K562 (cell line): ENCODE data around the gene AGPAT1. TPM values are rescaled to one million over a fixed set of nuclear protein-coding genes. Genes with fewer than 3 reads are reported as not detected.

Source experiments
- ATAC-seq: fragments of 200-7000 bp; cut with Tn5 transposase; 3 replicates; pipeline ENCODE4 v1.9.1; 2020; ENCODE audit warnings: moderate library complexity
- BruUV-seq: library from RNA; stranded (reverse); fragments of 400-500 nt; replicated peaks from 2 replicates; lab custom pipeline; 2021; lab: Mats Ljungman, UMichigan
- CTCF ChIA-PET: fragments of 300-600 bp; formaldehyde crosslinking; extraction: SDS; loops from one replicate; lab custom pipeline; 2021; ENCODE audit warnings: low intra/inter-chr PET ratio; lab: Yijun Ruan, JAX
- POLR2A ChIA-PET: fragments of 300-600, 350-650 bp; sonication (Branson Sonifier 250); formaldehyde crosslinking; extraction: SDS; loops from one replicate; lab custom pipeline; 2021; ENCODE audit warnings: antibody characterized with exemption, inconsistent platforms; lab: Yijun Ruan, JAX
- DNase-seq, 4 experiments: peaks; one replicate each; pipeline versions ENCODE4 v3.0.0 to v3.0.0-alpha.2; 2011 to 2018; ENCODE audit warnings: low spot score in 3 of 4, mixed read lengths in 3 of 4; ENCODE audit errors: extremely low read depth in 1 of 4
- FAIRE-seq: peaks from 2 replicates; lab custom pipeline; 2011; peaks lifted over from hg19 to GRCh38; lab: Jason Lieb, UNC
- H2AFZ ChIP-seq: 2 replicates; pipeline ENCODE4 v1.6.0; 2011; ENCODE audit warnings: low read depth, low read length, control low read depth, inconsistent platforms
- H3K27ac ChIP-seq: fragments of 200-600 bp; 3 replicates; pipeline ENCODE4 v1.8.0; 2011; ENCODE audit warnings: low read depth, mild to moderate bottlenecking, control low read depth, inconsistent platforms, low read length, moderate library complexity, mixed read lengths; ENCODE audit errors: extremely low read depth
- H3K27me3 ChIP-seq, 2 experiments: fragments of 300-600 bp in 1 of 2; 2 replicates in 1 of 2; 3 replicates in 1 of 2; pipeline versions ENCODE4 v1.6.0 to v1.8.0; 2011; ENCODE audit warnings: inconsistent platforms in 2 of 2, low read length in 2 of 2, mild to moderate bottlenecking in 1 of 2, mixed read lengths in 1 of 2, moderate library complexity in 1 of 2; ENCODE audit not compliant: control insufficient read depth in 2 of 2, insufficient read depth in 2 of 2
- H3K36me3 ChIP-seq: fragments of 300-600 bp; 3 replicates; pipeline ENCODE4 v1.8.0; 2011; ENCODE audit warnings: mild to moderate bottlenecking, low read length, inconsistent platforms; ENCODE audit not compliant: control insufficient read depth, insufficient read depth
- H3K4me1 ChIP-seq, 2 experiments: fragments of 200-600 bp in 1 of 2; replicated peaks in 1 of 2; 2 replicates in 1 of 2; 3 replicates in 1 of 2; pipeline versions ENCODE4 v1.5.1 to v1.8.0; 2011; ENCODE audit warnings: inconsistent platforms in 2 of 2, low read length in 2 of 2, mild to moderate bottlenecking in 1 of 2, mixed read lengths in 1 of 2, moderate library complexity in 1 of 2; ENCODE audit not compliant: control insufficient read depth in 2 of 2, insufficient read depth in 2 of 2
- H3K4me2 ChIP-seq: 2 replicates; pipeline ENCODE4 v1.6.1; 2011; ENCODE audit warnings: low read length, control low read depth, inconsistent platforms, mixed read lengths; ENCODE audit not compliant: insufficient read depth
- H3K4me3 ChIP-seq: fragments of 200-600 bp; sonication (generic), shearing (Covaris generic); 2 replicates; pipeline ENCODE4 v1.5.1; 2016; ENCODE audit warnings: control low read depth, inconsistent platforms
- H3K79me2 ChIP-seq: fragments of 200-600 bp; 3 replicates; pipeline ENCODE4 v1.8.0; 2011; ENCODE audit warnings: low read length, inconsistent platforms; ENCODE audit not compliant: control insufficient read depth, insufficient read depth
- H3K9ac ChIP-seq, 2 experiments: 2 replicates each; pipeline versions ENCODE4 v1.6.0 to v1.6.1; 2011; ENCODE audit warnings: low read depth in 2 of 2, low read length in 2 of 2, control low read depth in 1 of 2, inconsistent platforms in 1 of 2, mild to moderate bottlenecking in 1 of 2, mixed read lengths in 1 of 2; ENCODE audit not compliant: insufficient read depth in 1 of 2
- H3K9me1 ChIP-seq: one replicate; pipeline ENCODE4 v1.6.0; 2011; ENCODE audit warnings: inconsistent platforms, mild to moderate bottlenecking, low read length, moderate library complexity; ENCODE audit not compliant: control insufficient read depth, insufficient read depth
- H3K9me3 ChIP-seq: replicated peaks from 2 replicates; pipeline ENCODE4 v1.5.1; 2011; ENCODE audit warnings: low read depth, low read length, inconsistent platforms; ENCODE audit not compliant: control insufficient read depth, insufficient read depth
- H4K20me1 ChIP-seq: replicated peaks from 2 replicates; pipeline ENCODE4 v1.6.1; 2011; ENCODE audit warnings: low read length, inconsistent platforms, mixed read lengths; ENCODE audit not compliant: control insufficient read depth, insufficient read depth
- ARHGAP35 ChIP-seq: fragments of 450-650 bp; IDR thresholded peaks from 2 replicates; pipeline ENCODE4 v1.6.1; 2018; ENCODE audit not compliant: partially characterized antibody
- JUN ChIP-seq, 2 experiments: sonication (generic) in 1 of 2; formaldehyde crosslinking in 1 of 2; IDR thresholded peaks; 2 replicates each; pipeline versions ENCODE4 v1.6.1 to v1.8.0; 2012 to 2022; ENCODE audit warnings: borderline replicate concordance in 2 of 2, mild to moderate bottlenecking in 2 of 2, improper control_type of control experiment in 1 of 2, low read depth in 1 of 2, low read length in 1 of 2, missing genetic modification reagents in 1 of 2
- RCOR1 ChIP-seq, 2 experiments: IDR thresholded peaks; 2 replicates each; pipeline ENCODE4 v1.6.1; 2012; ENCODE audit warnings: low read depth in 2 of 2, low read length in 2 of 2, borderline replicate concordance in 1 of 2, improper control_type of control experiment in 1 of 2
- TEAD1 ChIP-seq, 2 experiments: fragments of 450-650 bp in 1 of 2; sonication (generic) in 1 of 2; formaldehyde crosslinking; IDR thresholded peaks; 2 replicates each; pipeline versions ENCODE4 v1.4.0 to v1.8.0; 2020 to 2022; ENCODE audit warnings: mild to moderate bottlenecking in 2 of 2, missing genetic modification reagents in 1 of 2
- ZNF253 ChIP-seq: fragments of 250-450 bp; sonication (Bioruptor Pico); conservative IDR thresholded peaks from 2 replicates; pipeline ENCODE4 v1.6.1; 2021; ENCODE audit warnings: mild to moderate bottlenecking
- WGBS: fragments of 100-300 bp; shearing (Covaris generic); methylation state at CpG from one replicate; pipeline ENCODE4 v1.1.6; 2016; ENCODE audit warnings: low coverage, mixed read lengths; ENCODE audit not compliant: insufficient coverage; ENCODE audit errors: missing lambda C conversion rate; 5-methylcytosine and 5-hydroxymethylcytosine counted together
- in situ Hi-C: fragments of 300-500 bp; cut with MboI; formaldehyde crosslinking; loops from 4 replicates; pipeline ENCODE4 v1.15.0; 2018; ENCODE audit warnings: inconsistent platforms, mixed read lengths
- intact Hi-C: fragments of 100-400 bp; cut with micrococcal nuclease; formaldehyde crosslinking; loops from 2 replicates; pipeline ENCODE4 v1.14.2; 2022
- polyA plus RNA-seq, 8 experiments: library from polyadenylated mRNA; depleted of rRNA in 4 of 8; stranded (reverse) in 5 of 8; unstranded in 3 of 8; fragments of >200 nt; fragmentation: Nextera tagmentation in 2 of 8; fragmentation: Illumina TruSeq in 1 of 8; extraction: Ambion mirVana in 2 of 8; extraction: Trizol in 1 of 8; gene quantifications; 2 replicates each; pipeline versions ENCODE4 v1.2.1 to v1.2.3, GENCODE V29; 2011 to 2014; ENCODE audit warnings: inconsistent platforms in 1 of 8, missing spikeins in 1 of 8
- total RNA-seq, 7 experiments: library from RNA; depleted of rRNA in 6 of 7; stranded (reverse); fragments of >200 nt in 6 of 7; fragmentation: Illumina TruSeq in 2 of 7; extraction: Trizol in 2 of 7; gene quantifications; 2 replicates each; pipeline versions ENCODE4 v1.2.1 to v1.2.3, GENCODE V29; 2011 to 2021; ENCODE audit warnings: low replicate concordance in 1 of 7
- TF ChIP-seq, protein P1 (sequence below): fragments of 450-650 bp; IDR thresholded peaks from 2 replicates; pipeline ENCODE4 v1.6.1; 2016; ENCODE audit warnings: mild to moderate bottlenecking, moderate library complexity

AGPAT1 gene
- total and polyA plus RNA-seq, 9 of the 15 experiments (the other 6 are each of a cell fraction or from before 2014, with no cell fraction given): 37.9 to 176 (median 69.4) TPM

DNA sequence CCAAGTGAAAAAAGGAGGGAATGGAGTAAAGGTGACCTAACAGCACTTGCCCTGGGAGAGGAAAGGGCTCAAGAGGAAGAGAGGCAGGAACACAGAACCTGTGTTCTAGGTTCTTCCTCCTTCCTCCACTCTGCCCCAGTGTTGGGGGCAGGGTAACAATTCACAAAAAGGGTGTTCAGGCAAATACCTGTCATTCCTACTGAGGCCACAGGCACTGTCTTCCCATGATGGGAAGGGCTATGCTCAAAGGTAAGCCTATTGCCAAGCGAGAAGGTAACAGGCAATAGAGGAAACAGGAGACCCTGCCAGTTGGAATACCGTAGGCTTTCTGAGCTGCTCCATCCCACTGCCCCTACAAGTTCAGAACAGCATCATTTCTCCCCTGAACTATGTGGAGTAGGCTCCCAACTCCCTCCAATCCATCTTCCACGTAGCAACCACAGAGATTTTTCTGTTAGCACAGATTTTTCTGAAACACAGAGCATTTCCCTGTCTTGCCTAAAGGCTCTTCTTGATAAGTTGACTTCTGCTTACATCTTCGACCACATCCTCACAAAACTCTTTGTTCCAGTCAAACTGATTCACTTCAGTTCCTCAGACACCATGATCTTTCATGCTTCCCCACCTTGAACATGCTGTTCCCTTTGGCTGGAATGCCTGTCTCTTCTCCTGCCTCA lies 2.7 kb downstream of the AGPAT1 start:
- BruUV-seq: no TSS peak
- H3K9me3 ChIP-seq: no peaks in the 10 kb centered on the region
- peak overlapping the region; percentile 15; the same call in 1 of the 2 replicates for H3K4me2 ChIP-seq
- H3K27ac ChIP-seq: no peak overlapping the region; the same call in 2 of the 3 replicates
- CTCF ChIA-PET: no interaction called here
- FAIRE-seq (no peak), ATAC-seq (no peak), DNase-seq (no peak)
- in situ Hi-C loops: no loop called here
- POLR2A ChIA-PET: interaction anchor here (0.5 to 1.4 kb wide), 4 partner anchors 9 to 24 kb away, joined by 3 to 5 read pairs (median 4); partner anchors contain the start of gene PBX2
- peaks cover 45% of the 10 kb centered on the region for H3K36me3 ChIP-seq
- 63% methylated on average over 4 of the region's 4 CpGs for WGBS
- no peak overlapping the region for H3K4me3 ChIP-seq
- intact Hi-C loops: loop anchor here (10.0 kb wide), 2 partner anchors 348 to 508 kb away; partner anchors contain the start of genes C6orf47, CSNK2B, GPANK1 and HSPA1B
- peaks cover 47% of the 10 kb centered on the region for H3K79me2 ChIP-seq
- peaks cover 37 to 55% of the 10 kb centered on the region in 2 experiments for H3K4me1 ChIP-seq
- H3K9me1 ChIP-seq: no peaks in the 10 kb centered on the region
- no peaks in the 10 kb centered on the region for H3K27me3 ChIP-seq
- H4K20me1 ChIP-seq: no peaks in the 10 kb centered on the region
- H2AFZ ChIP-seq: no peak overlapping the region
- peak overlapping the region; percentile 4 to 31; a peak in 1 of 4 replicates for H3K9ac ChIP-seq
- TF ChIP-seq ZNF253 (CRISPR knock-in tag): no peak
- no peak for TF ChIP-seq ARHGAP35
- TF ChIP-seq, protein P1, sequence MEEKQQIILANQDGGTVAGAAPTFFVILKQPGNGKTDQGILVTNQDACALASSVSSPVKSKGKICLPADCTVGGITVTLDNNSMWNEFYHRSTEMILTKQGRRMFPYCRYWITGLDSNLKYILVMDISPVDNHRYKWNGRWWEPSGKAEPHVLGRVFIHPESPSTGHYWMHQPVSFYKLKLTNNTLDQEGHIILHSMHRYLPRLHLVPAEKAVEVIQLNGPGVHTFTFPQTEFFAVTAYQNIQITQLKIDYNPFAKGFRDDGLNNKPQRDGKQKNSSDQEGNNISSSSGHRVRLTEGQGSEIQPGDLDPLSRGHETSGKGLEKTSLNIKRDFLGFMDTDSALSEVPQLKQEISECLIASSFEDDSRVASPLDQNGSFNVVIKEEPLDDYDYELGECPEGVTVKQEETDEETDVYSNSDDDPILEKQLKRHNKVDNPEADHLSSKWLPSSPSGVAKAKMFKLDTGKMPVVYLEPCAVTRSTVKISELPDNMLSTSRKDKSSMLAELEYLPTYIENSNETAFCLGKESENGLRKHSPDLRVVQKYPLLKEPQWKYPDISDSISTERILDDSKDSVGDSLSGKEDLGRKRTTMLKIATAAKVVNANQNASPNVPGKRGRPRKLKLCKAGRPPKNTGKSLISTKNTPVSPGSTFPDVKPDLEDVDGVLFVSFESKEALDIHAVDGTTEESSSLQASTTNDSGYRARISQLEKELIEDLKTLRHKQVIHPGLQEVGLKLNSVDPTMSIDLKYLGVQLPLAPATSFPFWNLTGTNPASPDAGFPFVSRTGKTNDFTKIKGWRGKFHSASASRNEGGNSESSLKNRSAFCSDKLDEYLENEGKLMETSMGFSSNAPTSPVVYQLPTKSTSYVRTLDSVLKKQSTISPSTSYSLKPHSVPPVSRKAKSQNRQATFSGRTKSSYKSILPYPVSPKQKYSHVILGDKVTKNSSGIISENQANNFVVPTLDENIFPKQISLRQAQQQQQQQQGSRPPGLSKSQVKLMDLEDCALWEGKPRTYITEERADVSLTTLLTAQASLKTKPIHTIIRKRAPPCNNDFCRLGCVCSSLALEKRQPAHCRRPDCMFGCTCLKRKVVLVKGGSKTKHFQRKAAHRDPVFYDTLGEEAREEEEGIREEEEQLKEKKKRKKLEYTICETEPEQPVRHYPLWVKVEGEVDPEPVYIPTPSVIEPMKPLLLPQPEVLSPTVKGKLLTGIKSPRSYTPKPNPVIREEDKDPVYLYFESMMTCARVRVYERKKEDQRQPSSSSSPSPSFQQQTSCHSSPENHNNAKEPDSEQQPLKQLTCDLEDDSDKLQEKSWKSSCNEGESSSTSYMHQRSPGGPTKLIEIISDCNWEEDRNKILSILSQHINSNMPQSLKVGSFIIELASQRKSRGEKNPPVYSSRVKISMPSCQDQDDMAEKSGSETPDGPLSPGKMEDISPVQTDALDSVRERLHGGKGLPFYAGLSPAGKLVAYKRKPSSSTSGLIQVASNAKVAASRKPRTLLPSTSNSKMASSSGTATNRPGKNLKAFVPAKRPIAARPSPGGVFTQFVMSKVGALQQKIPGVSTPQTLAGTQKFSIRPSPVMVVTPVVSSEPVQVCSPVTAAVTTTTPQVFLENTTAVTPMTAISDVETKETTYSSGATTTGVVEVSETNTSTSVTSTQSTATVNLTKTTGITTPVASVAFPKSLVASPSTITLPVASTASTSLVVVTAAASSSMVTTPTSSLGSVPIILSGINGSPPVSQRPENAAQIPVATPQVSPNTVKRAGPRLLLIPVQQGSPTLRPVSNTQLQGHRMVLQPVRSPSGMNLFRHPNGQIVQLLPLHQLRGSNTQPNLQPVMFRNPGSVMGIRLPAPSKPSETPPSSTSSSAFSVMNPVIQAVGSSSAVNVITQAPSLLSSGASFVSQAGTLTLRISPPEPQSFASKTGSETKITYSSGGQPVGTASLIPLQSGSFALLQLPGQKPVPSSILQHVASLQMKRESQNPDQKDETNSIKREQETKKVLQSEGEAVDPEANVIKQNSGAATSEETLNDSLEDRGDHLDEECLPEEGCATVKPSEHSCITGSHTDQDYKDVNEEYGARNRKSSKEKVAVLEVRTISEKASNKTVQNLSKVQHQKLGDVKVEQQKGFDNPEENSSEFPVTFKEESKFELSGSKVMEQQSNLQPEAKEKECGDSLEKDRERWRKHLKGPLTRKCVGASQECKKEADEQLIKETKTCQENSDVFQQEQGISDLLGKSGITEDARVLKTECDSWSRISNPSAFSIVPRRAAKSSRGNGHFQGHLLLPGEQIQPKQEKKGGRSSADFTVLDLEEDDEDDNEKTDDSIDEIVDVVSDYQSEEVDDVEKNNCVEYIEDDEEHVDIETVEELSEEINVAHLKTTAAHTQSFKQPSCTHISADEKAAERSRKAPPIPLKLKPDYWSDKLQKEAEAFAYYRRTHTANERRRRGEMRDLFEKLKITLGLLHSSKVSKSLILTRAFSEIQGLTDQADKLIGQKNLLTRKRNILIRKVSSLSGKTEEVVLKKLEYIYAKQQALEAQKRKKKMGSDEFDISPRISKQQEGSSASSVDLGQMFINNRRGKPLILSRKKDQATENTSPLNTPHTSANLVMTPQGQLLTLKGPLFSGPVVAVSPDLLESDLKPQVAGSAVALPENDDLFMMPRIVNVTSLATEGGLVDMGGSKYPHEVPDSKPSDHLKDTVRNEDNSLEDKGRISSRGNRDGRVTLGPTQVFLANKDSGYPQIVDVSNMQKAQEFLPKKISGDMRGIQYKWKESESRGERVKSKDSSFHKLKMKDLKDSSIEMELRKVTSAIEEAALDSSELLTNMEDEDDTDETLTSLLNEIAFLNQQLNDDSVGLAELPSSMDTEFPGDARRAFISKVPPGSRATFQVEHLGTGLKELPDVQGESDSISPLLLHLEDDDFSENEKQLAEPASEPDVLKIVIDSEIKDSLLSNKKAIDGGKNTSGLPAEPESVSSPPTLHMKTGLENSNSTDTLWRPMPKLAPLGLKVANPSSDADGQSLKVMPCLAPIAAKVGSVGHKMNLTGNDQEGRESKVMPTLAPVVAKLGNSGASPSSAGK: no peak
- no peak for TF ChIP-seq TEAD1 (CRISPR knock-in tag; IDR thresholded peaks at IDR 0.05)
- TF ChIP-seq RCOR1 (IDR thresholded peaks at IDR 0.05; ENCODE audit: borderline replicate concordance in 1 of 2, low read depth in 2 of 2, low read length in 2 of 2): 0 out of 4 replicates have a peak, but pooled peaks of 1 of the 2 experiments have one; percentile 16
- no peak for TF ChIP-seq JUN (IDR thresholded peaks at IDR 0.05; ENCODE audit: borderline replicate concordance, low read depth, low read length)
- TF ChIP-seq JUN (CRISPR knock-in tag; IDR thresholded peaks at IDR 0.05; ENCODE audit: borderline replicate concordance): no peak
